Hepatocyte (in vitro differentiated cells): Measurements from ENCODE around the gene TOM1L1. TPM values are rescaled to one million over a fixed set of nuclear protein-coding genes. Genes with fewer than 3 reads are reported as not detected.

Source experiments
- DNase-seq: peaks from one replicate; pipeline ENCODE4 v3.0.0-alpha.2; 2016; ENCODE audit warnings: low spot score
- H2AFZ ChIP-seq: fragments of 200-600 bp; sonication (generic); 2 replicates; pipeline ENCODE4 v1.6.0; 2016; ENCODE audit warnings: antibody characterized with exemption, mild to moderate bottlenecking
- H3K27ac ChIP-seq: fragments of 200-600 bp; sonication (generic); 2 replicates; pipeline ENCODE4 v1.5.1; 2016; ENCODE audit warnings: mild to moderate bottlenecking
- H3K27me3 ChIP-seq: fragments of 200-600 bp; sonication (generic); 2 replicates; pipeline ENCODE4 v1.6.1; 2016
- H3K36me3 ChIP-seq: fragments of 200-600 bp; sonication (generic); replicated peaks from 2 replicates; pipeline ENCODE4 v1.5.1; 2016; ENCODE audit warnings: low read depth; ENCODE audit not compliant: insufficient read depth
- H3K4me1 ChIP-seq: fragments of 200-600 bp; sonication (generic); 2 replicates; pipeline ENCODE4 v1.5.1; 2016; ENCODE audit warnings: mild to moderate bottlenecking, moderate library complexity; ENCODE audit not compliant: insufficient read depth
- H3K4me2 ChIP-seq: fragments of 200-600 bp; sonication (generic); 2 replicates; pipeline ENCODE4 v1.6.0; 2016
- H3K4me3 ChIP-seq: fragments of 200-600 bp; sonication (generic); 2 replicates; pipeline ENCODE4 v1.5.1; 2016; ENCODE audit warnings: mild to moderate bottlenecking
- H3K79me2 ChIP-seq: fragments of 200-600 bp; sonication (generic); 2 replicates; pipeline ENCODE4 v1.6.0; 2017; ENCODE audit warnings: mild to moderate bottlenecking
- H3K9me2 ChIP-seq: fragments of 200-600 bp; sonication (generic); replicated peaks from 2 replicates; pipeline ENCODE4 v1.6.0; 2017; ENCODE audit warnings: mild to moderate bottlenecking; ENCODE audit not compliant: insufficient read depth
- H3K9me3 ChIP-seq: fragments of 200-600 bp; sonication (generic); 2 replicates; pipeline ENCODE4 v1.5.1; 2016; ENCODE audit warnings: low read depth, mild to moderate bottlenecking
- H4K20me1 ChIP-seq: fragments of 200-600 bp; sonication (generic); 2 replicates; pipeline ENCODE4 v1.6.0; 2016; ENCODE audit warnings: mild to moderate bottlenecking; ENCODE audit not compliant: insufficient read depth, poor library complexity, severe bottlenecking
- EZH2 ChIP-seq: fragments of 200-600 bp; sonication (generic); IDR thresholded peaks from 2 replicates; pipeline ENCODE4 v1.6.1; 2016; ENCODE audit warnings: antibody characterized with exemption, mild to moderate bottlenecking, borderline replicate concordance
- EZH2phosphoT487 ChIP-seq: fragments of 200-600 bp; sonication (generic); IDR thresholded peaks from one replicate; pipeline ENCODE4 v1.6.1; 2018; ENCODE audit warnings: antibody characterized with exemption, mild to moderate bottlenecking, low read depth, moderate library complexity; ENCODE audit not compliant: unreplicated experiment, severe bottlenecking
- WGBS: methylation state at CpG from one replicate; pipeline ENCODE4 v1.1.6; 2016; ENCODE audit warnings: low lambda C conversion rate; ENCODE audit errors: missing lambda C conversion rate; 5-methylcytosine and 5-hydroxymethylcytosine counted together
- polyA plus RNA-seq: library from polyadenylated mRNA; unstranded; fragments of >200 nt; fragmentation: Nextera tagmentation; extraction: Ambion mirVana; gene quantifications from 2 replicates; pipeline ENCODE4 v1.2.1, GENCODE V29; 2016
- total RNA-seq: library from RNA; depleted of rRNA; stranded (reverse); fragments of >200 nt; gene quantifications from 2 replicates; pipeline ENCODE4 v1.2.3, GENCODE V29; 2014
- TF ChIP-seq, protein P1 (sequence below): fragments of 200-600 bp; sonication (generic); IDR thresholded peaks from 2 replicates; pipeline ENCODE4 v1.5.1; 2016; ENCODE audit warnings: antibody characterized with exemption, mild to moderate bottlenecking; ENCODE audit not compliant: poor library complexity

The TOM1L1 gene
- total and polyA plus RNA-seq, 2 experiments from 2014 or later, result 36.9 to 56.0 TPM

DNA sequence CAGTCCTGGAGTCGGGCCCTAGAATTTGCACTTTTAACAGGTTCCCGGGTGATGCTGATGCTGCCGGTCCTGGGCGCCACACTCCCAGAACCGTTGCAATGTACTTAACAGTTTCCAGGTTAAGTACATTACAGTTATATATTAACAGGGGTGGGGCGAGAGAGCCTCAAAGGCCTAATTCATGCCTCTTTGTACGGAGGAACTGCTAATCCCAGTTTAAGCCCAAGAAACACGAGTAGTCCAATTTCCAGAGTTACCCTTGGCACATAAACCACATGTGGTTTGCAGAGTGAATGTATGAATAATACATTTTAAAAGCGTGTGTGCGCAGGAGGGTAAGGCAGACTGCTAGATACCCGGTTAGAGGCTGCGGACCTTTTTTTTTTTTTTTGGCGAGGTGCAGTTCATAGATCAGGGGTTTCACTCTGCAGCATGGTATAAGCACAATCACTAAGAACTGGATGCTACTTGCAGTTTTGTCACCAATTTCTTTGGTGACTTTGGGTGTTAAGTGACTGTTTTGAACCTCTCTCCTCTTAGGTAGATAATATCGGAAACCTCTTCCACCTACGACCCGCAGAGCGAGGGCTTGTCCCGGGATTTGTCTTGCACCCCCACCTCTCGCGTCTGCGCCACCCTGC lies 67.1 kb downstream of the TOM1L1 start:
- Histone ChIP-seq H4K20me1 (peaks cover 11% of the 10 kb centered on the region), H3K9me2 (no peaks in the 10 kb centered on the region), H3K4me2 (peak overlapping the region; percentile 90), H3K27me3 (no peaks in the 10 kb centered on the region), H3K36me3 (no peaks in the 10 kb centered on the region), H2AFZ (peak overlapping the region; percentile 79), H3K4me1 (peaks cover 33% of the 10 kb centered on the region), H3K79me2 (peaks cover 69% of the 10 kb centered on the region), H3K27ac (peak overlapping the region; percentile 78), H3K4me3 (peak overlapping the region; percentile 65), H3K9me3 (no peaks in the 10 kb centered on the region)
- TF ChIP-seq EZH2 (no peak), EZH2phosphoT487 (no peak)
- TF ChIP-seq, protein P1, sequence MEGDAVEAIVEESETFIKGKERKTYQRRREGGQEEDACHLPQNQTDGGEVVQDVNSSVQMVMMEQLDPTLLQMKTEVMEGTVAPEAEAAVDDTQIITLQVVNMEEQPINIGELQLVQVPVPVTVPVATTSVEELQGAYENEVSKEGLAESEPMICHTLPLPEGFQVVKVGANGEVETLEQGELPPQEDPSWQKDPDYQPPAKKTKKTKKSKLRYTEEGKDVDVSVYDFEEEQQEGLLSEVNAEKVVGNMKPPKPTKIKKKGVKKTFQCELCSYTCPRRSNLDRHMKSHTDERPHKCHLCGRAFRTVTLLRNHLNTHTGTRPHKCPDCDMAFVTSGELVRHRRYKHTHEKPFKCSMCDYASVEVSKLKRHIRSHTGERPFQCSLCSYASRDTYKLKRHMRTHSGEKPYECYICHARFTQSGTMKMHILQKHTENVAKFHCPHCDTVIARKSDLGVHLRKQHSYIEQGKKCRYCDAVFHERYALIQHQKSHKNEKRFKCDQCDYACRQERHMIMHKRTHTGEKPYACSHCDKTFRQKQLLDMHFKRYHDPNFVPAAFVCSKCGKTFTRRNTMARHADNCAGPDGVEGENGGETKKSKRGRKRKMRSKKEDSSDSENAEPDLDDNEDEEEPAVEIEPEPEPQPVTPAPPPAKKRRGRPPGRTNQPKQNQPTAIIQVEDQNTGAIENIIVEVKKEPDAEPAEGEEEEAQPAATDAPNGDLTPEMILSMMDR, result no peak
- WGBS, result under 1% methylated on average over 21 of the region's 21 CpGs
- DNase-seq, result peak; percentile 50

DNA sequence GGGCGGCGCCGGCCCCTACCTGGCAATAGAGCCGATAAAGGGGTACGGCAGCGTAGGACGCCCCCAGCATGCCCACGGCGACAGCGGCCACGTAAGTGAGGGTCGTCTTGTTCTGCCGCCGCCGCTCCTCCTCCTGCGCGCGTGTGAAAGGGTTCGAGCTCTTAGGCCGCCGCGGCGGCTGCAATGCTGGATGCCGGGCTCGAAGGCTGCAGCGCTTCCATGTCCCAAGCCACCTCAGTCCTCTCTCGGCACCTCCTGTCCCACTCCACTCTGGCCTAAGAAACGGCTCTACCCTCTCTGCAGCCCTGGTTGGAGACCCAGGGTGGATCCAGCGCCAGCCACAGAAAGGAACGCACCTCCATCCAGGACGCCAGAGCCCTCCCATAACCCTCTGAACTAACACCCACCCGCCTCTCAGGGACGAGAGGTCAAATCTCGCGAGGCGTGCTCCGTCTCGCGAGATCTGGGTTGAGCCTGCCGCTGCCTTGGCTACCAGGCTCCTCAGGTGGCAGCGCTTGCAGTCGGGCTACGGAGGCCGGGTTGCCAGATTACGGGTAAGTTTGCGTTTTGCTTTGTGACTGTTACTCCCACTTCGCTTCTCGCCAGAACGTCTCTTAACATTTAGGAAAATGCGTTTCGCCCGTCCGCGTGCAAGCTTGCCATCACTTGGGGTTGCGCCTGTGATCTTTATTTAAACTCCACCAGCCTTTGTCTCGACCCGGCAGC lies 67.8 kb downstream of the TOM1L1 start, which contains the start of the genes COX11 and STXBP4:
TSS of gene COX11 (minus strand) at position 393 of the 726 bp plus-strand sequence. CDS start at position 385, 8 bp downstream.
TSS of gene STXBP4 (plus strand) at position 504 of the 726 bp plus-strand sequence. CDS start 17,455 bp downstream, outside the sequence.
- DNase-seq, result peak; percentile 97
- Histone ChIP-seq H3K27ac (peak within 1 kb of the TSS; percentile 78), H3K9me3 (no peaks in the 10 kb centered on the region), H3K79me2 (peaks cover 76% of the 10 kb centered on the region), H3K4me1 (peaks cover 33% of the 10 kb centered on the region), H3K36me3 (no peaks in the 10 kb centered on the region), H3K27me3 (no peaks in the 10 kb centered on the region), H4K20me1 (peaks cover 11% of the 10 kb centered on the region), H3K4me2 (peak within 1 kb of the TSS; percentile 94), H3K4me3 (peak within 1 kb of the TSS; percentile 65), H2AFZ (peak within 1 kb of the TSS; percentile 85), H3K9me2 (no peaks in the 10 kb centered on the region)
- no peak for TF ChIP-seq EZH2
- TF ChIP-seq, protein P1, result peak; percentile 49
- WGBS, result 2% methylated on average over 57 of the region's 57 CpGs

DNA sequence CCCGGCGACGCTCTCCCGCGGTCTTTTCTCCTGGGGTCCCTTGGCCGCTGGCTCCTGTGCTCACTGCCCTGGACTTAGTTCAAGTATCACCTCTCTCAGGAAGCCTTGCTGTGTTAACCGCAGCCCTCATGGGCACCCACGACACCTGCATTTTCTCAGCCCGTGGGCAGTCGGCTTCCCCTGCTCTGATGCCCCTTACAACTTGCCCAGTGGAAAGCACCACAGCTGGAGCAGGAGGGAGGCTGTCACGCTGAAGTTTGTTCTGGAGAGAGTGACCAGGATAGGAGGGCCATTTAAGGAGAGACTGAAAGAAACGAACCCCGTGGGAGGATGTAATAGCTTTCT lies 68.3 kb downstream of the TOM1L1 start:
- Histone ChIP-seq H3K79me2 (peaks cover 81% of the 10 kb centered on the region), H2AFZ (peak overlapping the region; percentile 85), H3K27ac (peak overlapping the region; percentile 78), H3K4me1 (peaks cover 33% of the 10 kb centered on the region), H3K27me3 (no peaks in the 10 kb centered on the region), H4K20me1 (peaks cover 11% of the 10 kb centered on the region), H3K4me2 (peak overlapping the region; percentile 94), H3K4me3 (peak overlapping the region; percentile 65), H3K36me3 (no peaks in the 10 kb centered on the region), H3K9me3 (no peaks in the 10 kb centered on the region), H3K9me2 (no peaks in the 10 kb centered on the region)
- no peak for TF ChIP-seq EZH2phosphoT487
- TF ChIP-seq, protein P1, result no peak
- no peak for TF ChIP-seq EZH2
- DNase-seq, result peak; percentile 40
- WGBS, result 1% methylated on average over 13 of the region's 13 CpGs
